CD8-positive, alpha-beta memory T cell (primary cell): ENCODE results near the gene TNFAIP1. TPM values are rescaled to one million over a fixed set of nuclear protein-coding genes. Genes with fewer than 3 reads are reported as not detected.

Source experiments
- CTCF ChIA-PET: fragments of 350-600 bp; sonication (Branson Sonifier 250); formaldehyde crosslinking; loops from one replicate; lab custom pipeline; 2021; ENCODE audit warnings: antibody characterized with exemption; lab: Charles Lee
- POLR2A ChIA-PET: fragments of 350-600 bp; sonication (Branson Sonifier 250); formaldehyde crosslinking; loops from one replicate; lab custom pipeline; 2021; ENCODE audit warnings: antibody characterized with exemption; lab: Charles Lee
- DNase-seq, 5 donors: peaks; one replicate each; pipeline versions ENCODE4 v3.0.0 to v3.0.0-alpha.2; 2020 to 2022; ENCODE audit warnings: mixed read lengths in 1 of 5
- H3K27ac ChIP-seq: one replicate; pipeline ENCODE4 v1.7.0; 2013; ENCODE audit warnings: low read depth, mild to moderate bottlenecking, low read length, moderate library complexity
- H3K27me3 ChIP-seq: 2 replicates; pipeline ENCODE4 v1.7.0; 2013; ENCODE audit warnings: low read length, mild to moderate bottlenecking; ENCODE audit not compliant: insufficient read depth, poor library complexity, severe bottlenecking
- H3K36me3 ChIP-seq: 2 replicates; pipeline ENCODE4 v1.7.0; 2013; ENCODE audit warnings: mild to moderate bottlenecking, low read length, moderate library complexity; ENCODE audit not compliant: insufficient read depth
- H3K4me1 ChIP-seq: 2 replicates; pipeline ENCODE4 v1.7.0; 2013; ENCODE audit warnings: mild to moderate bottlenecking, low read length, moderate library complexity; ENCODE audit not compliant: insufficient read depth
- H3K4me3 ChIP-seq: 2 replicates; pipeline ENCODE4 v1.7.0; 2013; ENCODE audit warnings: mild to moderate bottlenecking, low read length
- H3K9me3 ChIP-seq: 2 replicates; pipeline ENCODE4 v1.7.0; 2013; ENCODE audit warnings: mild to moderate bottlenecking, low read length
- H3K27ac Mint-ChIP-seq, 8 donors: one replicate each; pipeline ENCODE4 v1.8.0; 2020 to 2021; ENCODE audit warnings: mixed read lengths in 8 of 8, mild to moderate bottlenecking in 6 of 8, inconsistent platforms in 3 of 8, moderate library complexity in 3 of 8
- H3K27me3 Mint-ChIP-seq, 2 donors: one replicate each; pipeline ENCODE4 v1.8.0; 2020 to 2021; ENCODE audit warnings: mixed read lengths in 2 of 2, mild to moderate bottlenecking in 1 of 2, moderate library complexity in 1 of 2
- H3K36me3 Mint-ChIP-seq, 3 donors: one replicate each; pipeline ENCODE4 v1.8.0; 2020 to 2021; ENCODE audit warnings: mixed read lengths in 3 of 3, inconsistent platforms in 1 of 3, mild to moderate bottlenecking in 1 of 3
- H3K4me1 Mint-ChIP-seq, 3 donors: one replicate each; pipeline ENCODE4 v1.8.0; 2020 to 2021; ENCODE audit warnings: mixed read lengths in 3 of 3, inconsistent platforms in 1 of 3, mild to moderate bottlenecking in 1 of 3
- H3K4me3 Mint-ChIP-seq, 7 donors: one replicate each; pipeline ENCODE4 v1.8.0; 2020 to 2021; ENCODE audit warnings: mixed read lengths in 7 of 7, mild to moderate bottlenecking in 6 of 7, moderate library complexity in 4 of 7, inconsistent platforms in 2 of 7
- H3K9me3 Mint-ChIP-seq, 5 donors: one replicate each; pipeline ENCODE4 v1.8.0; 2020 to 2022; ENCODE audit warnings: mixed read lengths in 5 of 5, mild to moderate bottlenecking in 3 of 5, moderate library complexity in 2 of 5, inconsistent platforms in 1 of 5
- polyA plus RNA-seq: library from polyadenylated mRNA; unstranded; fragments of 300-500 nt; fragmentation: Illumina TruSeq; gene quantifications from one replicate; pipeline ENCODE4 v1.2.3, GENCODE V29; 2021
- total RNA-seq, 2 experiments: library from RNA; stranded (reverse); gene quantifications; one replicate each; pipeline ENCODE4 v1.2.3, GENCODE V29; 2021

Gene TNFAIP1
- total and polyA plus RNA-seq, 3 experiments from 2014 or later: 10.6 to 30.6 (median 29.0) TPM

DNA sequence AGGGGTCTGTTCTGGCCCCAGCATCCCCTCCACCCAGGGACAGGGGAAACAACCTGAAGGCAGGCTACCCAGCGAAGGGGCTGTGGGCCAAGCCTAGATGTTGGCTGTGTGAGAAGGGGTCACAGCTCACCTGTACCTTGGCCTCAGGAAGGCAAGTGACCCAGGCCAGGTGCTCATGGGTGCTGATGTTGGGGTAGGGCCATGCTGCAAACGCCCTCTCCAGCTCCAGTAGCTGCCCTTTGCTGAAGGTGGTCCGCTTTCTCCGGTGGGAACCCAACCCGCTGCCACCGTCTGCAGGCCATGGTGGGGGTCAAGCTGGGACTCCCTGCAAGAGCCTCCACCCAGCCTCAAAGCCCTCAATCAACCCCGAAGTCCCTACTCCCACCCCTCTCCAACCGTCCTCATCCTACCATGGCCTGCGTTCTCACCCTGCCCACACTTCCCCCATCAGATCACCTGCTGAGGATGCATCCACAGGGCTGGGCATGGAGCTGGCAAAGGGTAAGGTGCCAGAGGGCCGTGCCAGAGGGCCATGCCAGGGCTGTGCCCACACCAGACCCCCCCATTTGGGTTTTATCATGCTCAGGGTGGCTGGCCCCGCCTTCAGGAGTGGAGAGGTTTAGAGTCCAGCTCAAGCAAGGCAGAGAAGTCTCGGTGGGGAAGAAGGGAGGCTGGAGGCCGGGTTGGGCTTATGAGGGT, 29.3 kb downstream of the TNFAIP1 start, which contains the start of gene SEBOX:
Gene SEBOX (minus strand): TSS at position 535 of the 699 bp plus-strand sequence. CDS start 48 bp downstream, at position 487.
- peak within 1 kb of the TSS in 1 of 7 donors; percentile 40 for H3K4me3 Mint-ChIP-seq
- H3K4me1 ChIP-seq: no peaks in the 10 kb centered on the region
- H3K4me1 Mint-ChIP-seq: no peaks in the 10 kb centered on the region
- no peak within 1 kb of the TSS for H3K27ac ChIP-seq
- POLR2A ChIA-PET: no interaction called here
- H3K4me3 ChIP-seq: no peak within 1 kb of the TSS
- H3K27ac Mint-ChIP-seq: peak within 1 kb of the TSS in 1 of 8 donors; percentile 82
- peaks cover 0 to 48% (median 3%) of the 10 kb centered on the region in 3 donors for H3K36me3 Mint-ChIP-seq
- no peaks in the 10 kb centered on the region for H3K27me3 Mint-ChIP-seq
- no peaks in the 10 kb centered on the region for H3K27me3 ChIP-seq
- H3K36me3 ChIP-seq: peaks cover 24% of the 10 kb centered on the region
- no peak for DNase-seq
- H3K9me3 ChIP-seq: no peaks in the 10 kb centered on the region
- CTCF ChIA-PET: interaction anchor here (1.1 kb wide), 1 partner anchor 9 kb away, joined by 4 read pairs; no protein-coding TSS in a partner anchor
- H3K9me3 Mint-ChIP-seq: no peaks in the 10 kb centered on the region

GRCh38 chr17:28365487-28365886, 29.9 kb downstream of the TNFAIP1 start:
- no peaks in the 10 kb centered on the region for H3K27me3 Mint-ChIP-seq
- no peak for DNase-seq
- H3K9me3 Mint-ChIP-seq: no peaks in the 10 kb centered on the region
- H3K27ac Mint-ChIP-seq: no peak overlapping the region
- peaks cover 0 to 43% (median 3%) of the 10 kb centered on the region in 3 donors for H3K36me3 Mint-ChIP-seq
- Histone ChIP-seq H3K4me1 (peaks cover 1% of the 10 kb centered on the region), H3K4me3 (no peak overlapping the region), H3K27me3 (no peaks in the 10 kb centered on the region), H3K36me3 (peaks cover 18% of the 10 kb centered on the region), H3K27ac (no peak overlapping the region), H3K9me3 (no peaks in the 10 kb centered on the region)
- ChIA-PET CTCF (interaction anchor here (1.1 kb wide), 1 partner anchor 8 kb away, joined by 4 read pairs; no protein-coding TSS in a partner anchor), POLR2A (no interaction called here)
- H3K4me1 Mint-ChIP-seq: no peaks in the 10 kb centered on the region
- peak overlapping the region in 1 of 7 donors; percentile 40 for H3K4me3 Mint-ChIP-seq

- H3K36me3 ChIP-seq: peaks cover 7% of the 10 kb centered on the region
- peaks cover 3 to 6% (median 5%) of the 10 kb centered on the region in 3 donors for H3K4me1 Mint-ChIP-seq
- POLR2A ChIA-PET: interaction anchor here (0.7 to 3.1 kb wide), 2 partner anchors 9 to 18 kb away, joined by 3 to 10 read pairs; partner anchors contain the start of gene POLDIP2
- no peaks in the 10 kb centered on the region for H3K9me3 ChIP-seq
- no peak for DNase-seq
- H3K27ac ChIP-seq: no peak overlapping the region
- peaks cover 7% of the 10 kb centered on the region for H3K4me1 ChIP-seq
- no peak overlapping the region for H3K4me3 ChIP-seq
- CTCF ChIA-PET: no interaction called here
- no peaks in the 10 kb centered on the region for H3K9me3 Mint-ChIP-seq
- H3K27me3 Mint-ChIP-seq: no peaks in the 10 kb centered on the region
- H3K36me3 Mint-ChIP-seq: peaks cover 0 to 34% (median 0%) of the 10 kb centered on the region in 3 donors
- H3K4me3 Mint-ChIP-seq: peak overlapping the region in 1 of 7 donors; percentile 74
- H3K27ac Mint-ChIP-seq: peak overlapping the region in 2 of 8 donors; percentile 38 to 40
- no peaks in the 10 kb centered on the region for H3K27me3 ChIP-seq
Measured at GRCh38 chr17:28366605-28367004, 31.0 kb downstream of the TNFAIP1 start.

- no peak overlapping the region for H3K27ac ChIP-seq
- Mint-ChIP-seq H3K4me1 (peaks cover 6 to 12% (median 9%) of the 10 kb centered on the region in 3 donors), H3K9me3 (no peaks in the 10 kb centered on the region), H3K36me3 (peaks cover 0 to 23% (median 0%) of the 10 kb centered on the region in 3 donors), H3K4me3 (no peak overlapping the region), H3K27me3 (no peaks in the 10 kb centered on the region), H3K27ac (peak overlapping the region in 2 of 8 donors; percentile 72 to 77)
- CTCF ChIA-PET: interaction anchor here (1.0 kb wide), 2 partner anchors 36 to 49 kb away, joined by 3 read pairs; no protein-coding TSS in a partner anchor
- H3K36me3 ChIP-seq: no peaks in the 10 kb centered on the region
- DNase-seq: no peak
- H3K9me3 ChIP-seq: no peaks in the 10 kb centered on the region
- POLR2A ChIA-PET: interaction anchor here (3.1 kb wide), 1 partner anchor 10 kb away, joined by 10 read pairs; the partner anchor contains the start of gene POLDIP2
- H3K27me3 ChIP-seq: no peaks in the 10 kb centered on the region
- H3K4me1 ChIP-seq: peaks cover 12% of the 10 kb centered on the region
- H3K4me3 ChIP-seq: no peak overlapping the region
Measured at GRCh38 chr17:28367641-28368305, 32.2 kb downstream of the TNFAIP1 start.

DNA sequence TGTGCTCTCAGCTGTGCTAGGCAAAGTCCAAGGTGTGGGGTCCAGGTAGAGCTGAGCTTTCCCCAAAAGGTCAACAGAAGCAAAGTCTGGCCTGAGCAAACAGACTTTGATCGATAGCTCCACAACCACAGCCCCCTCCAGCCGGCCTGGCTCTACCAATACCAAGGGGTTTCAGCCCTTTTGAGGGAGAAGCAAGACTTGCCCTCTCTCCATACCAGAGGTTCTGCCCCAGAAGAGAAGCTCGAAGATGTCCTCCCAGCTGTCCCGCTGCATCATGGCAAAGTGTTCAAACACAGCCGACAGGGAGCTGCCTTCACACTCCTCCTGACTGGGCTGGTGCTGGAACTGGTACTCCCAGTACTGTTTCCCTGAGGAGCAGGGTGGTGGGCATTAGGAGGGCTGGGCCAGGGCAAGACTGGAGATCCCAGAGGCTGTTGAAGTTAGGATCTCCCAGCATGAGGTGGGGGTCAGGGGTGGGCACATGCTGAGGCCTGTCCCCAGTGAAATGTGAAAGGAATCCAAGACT, 32.8 kb downstream of the TNFAIP1 start:
- POLR2A ChIA-PET: interaction anchor here (3.1 kb wide), 1 partner anchor 11 kb away, joined by 10 read pairs; the partner anchor contains the start of gene POLDIP2

DNA sequence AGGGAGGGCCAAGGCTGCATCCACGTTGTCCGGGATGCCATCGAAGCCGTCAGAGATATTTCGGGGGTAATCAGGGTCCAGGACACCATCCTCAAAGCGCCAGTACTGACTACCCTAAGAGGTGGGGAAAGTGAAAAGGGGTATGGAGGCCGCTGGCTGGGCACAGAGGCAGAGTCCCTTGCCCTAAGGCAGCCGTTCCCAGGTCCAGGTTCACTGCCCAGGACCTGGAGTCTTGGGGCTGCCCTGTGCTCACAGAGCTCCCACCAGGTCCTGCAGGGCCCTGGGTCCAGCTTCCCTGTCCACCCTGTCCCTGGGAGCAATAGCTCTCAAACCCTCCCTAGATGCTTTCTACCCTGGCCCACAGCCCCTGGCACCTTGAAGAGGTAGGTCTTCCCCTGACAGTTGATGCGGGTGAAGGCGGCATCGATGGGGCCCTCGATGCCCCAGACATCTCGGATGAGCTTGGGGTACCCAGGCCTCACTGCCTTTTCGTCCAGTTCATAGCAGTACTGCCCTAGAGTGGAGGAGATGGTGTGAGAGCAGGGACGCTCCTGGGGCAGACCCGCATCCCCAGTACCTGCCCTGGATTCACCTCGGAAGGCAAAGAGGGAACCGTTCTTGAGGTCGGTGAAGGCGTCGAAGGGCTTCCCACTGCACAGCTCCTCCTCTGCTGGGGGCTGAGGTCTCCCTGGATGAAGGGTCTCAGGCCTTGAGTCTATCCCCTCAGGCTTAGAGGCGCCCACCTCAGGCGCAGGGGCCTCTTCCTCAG, 33.5 kb downstream of the TNFAIP1 start:
- Histone ChIP-seq H3K4me3 (no peak overlapping the region), H3K4me1 (peaks cover 22% of the 10 kb centered on the region), H3K9me3 (no peaks in the 10 kb centered on the region), H3K36me3 (no peaks in the 10 kb centered on the region), H3K27ac (no peak overlapping the region), H3K27me3 (no peaks in the 10 kb centered on the region)
- Mint-ChIP-seq H3K27ac (peak overlapping the region in 4 of 8 donors; percentile 28 to 82 (median 62)), H3K36me3 (peaks cover 0 to 10% (median 0%) of the 10 kb centered on the region in 3 donors), H3K27me3 (no peaks in the 10 kb centered on the region), H3K4me3 (peak overlapping the region in 1 of 7 donors; percentile 23), H3K9me3 (no peaks in the 10 kb centered on the region), H3K4me1 (peaks cover 8 to 22% (median 18%) of the 10 kb centered on the region in 3 donors)
- ChIA-PET CTCF (interaction anchor here (1.0 kb wide), 1 partner anchor 47 kb away, joined by 3 read pairs; no protein-coding TSS in a partner anchor), POLR2A (interaction anchor here (3.1 kb wide), 1 partner anchor 12 kb away, joined by 10 read pairs; the partner anchor contains the start of gene POLDIP2)
- DNase-seq: no peak

More for the DNA sequence above, 32.8 kb downstream of the TNFAIP1 start:
- no peak for DNase-seq
- Histone ChIP-seq H3K27ac (no peak overlapping the region), H3K4me3 (no peak overlapping the region), H3K4me1 (peaks cover 18% of the 10 kb centered on the region), H3K36me3 (no peaks in the 10 kb centered on the region), H3K27me3 (no peaks in the 10 kb centered on the region), H3K9me3 (no peaks in the 10 kb centered on the region)
- Mint-ChIP-seq H3K27me3 (no peaks in the 10 kb centered on the region), H3K9me3 (no peaks in the 10 kb centered on the region), H3K4me1 (peaks cover 8 to 18% (median 14%) of the 10 kb centered on the region in 3 donors), H3K27ac (peak overlapping the region in 4 of 8 donors; percentile 61 to 82 (median 71)), H3K4me3 (no peak overlapping the region), H3K36me3 (peaks cover 0 to 17% (median 0%) of the 10 kb centered on the region in 3 donors)
- CTCF ChIA-PET: interaction anchor here (1.0 kb wide), 1 partner anchor 48 kb away, joined by 3 read pairs; no protein-coding TSS in a partner anchor

GRCh38 chr17:28369684-28370034, 34.1 kb downstream of the TNFAIP1 start:
- Mint-ChIP-seq H3K27ac (peak overlapping the region in 4 of 8 donors; percentile 3 to 99 (median 47)), H3K4me3 (peak overlapping the region in 3 of 7 donors; percentile 91 to 97 (median 93)), H3K9me3 (no peaks in the 10 kb centered on the region), H3K4me1 (peaks cover 8 to 22% (median 18%) of the 10 kb centered on the region in 3 donors), H3K36me3 (peaks cover 0 to 6% (median 0%) of the 10 kb centered on the region in 3 donors), H3K27me3 (no peaks in the 10 kb centered on the region)
- Histone ChIP-seq H3K4me3 (no peak overlapping the region), H3K9me3 (no peaks in the 10 kb centered on the region), H3K4me1 (peaks cover 22% of the 10 kb centered on the region), H3K36me3 (no peaks in the 10 kb centered on the region), H3K27me3 (no peaks in the 10 kb centered on the region), H3K27ac (no peak overlapping the region)
- CTCF ChIA-PET: interaction anchor here (1.2 to 1.3 kb wide), 2 partner anchors 12 to 47 kb away, joined by 3 to 5 read pairs; partner anchors contain the start of gene POLDIP2
- no peak for DNase-seq
- POLR2A ChIA-PET: interaction anchor here (2.2 kb wide), 1 partner anchor 12 kb away, joined by 8 read pairs; the partner anchor contains the start of gene POLDIP2
